Ishikawa (cell line): Measurements from ENCODE around the gene PLK2.

Source experiments
- CEBPB ChIP-seq: IDR thresholded peaks from 2 replicates; pipeline ENCODE4 v1.6.1; 2012
- YY1 ChIP-seq: IDR thresholded peaks from 2 replicates; pipeline ENCODE4 v1.6.1; 2012; ENCODE audit warnings: low read depth
- ZBTB7A ChIP-seq: IDR thresholded peaks from 2 replicates; pipeline ENCODE4 v1.6.1; 2012; ENCODE audit warnings: low read depth

- no peak for TF ChIP-seq YY1
- no peak for TF ChIP-seq CEBPB
- no peak for TF ChIP-seq ZBTB7A
These were observed 4.8 kb downstream of the PLK2 start for GRCh38 chr5:58455066-58455465.
